GM12878 (cell line): ENCODE data around the gene SSR2. TPM values are rescaled to one million over a fixed set of nuclear protein-coding genes. Genes with fewer than 3 reads are reported as not detected.

Experiments used
- HDGF ChIP-seq: fragments of 450-650 bp; IDR thresholded peaks from 2 replicates; pipeline ENCODE4 v1.6.1; 2016; ENCODE audit warnings: antibody characterized with exemption
- IKZF1 ChIP-seq: fragments of 450-650 bp; conservative IDR thresholded peaks from 2 replicates; pipeline ENCODE4 v1.6.1; 2017; ENCODE audit warnings: antibody characterized with exemption, mild to moderate bottlenecking
- IRF4 ChIP-seq: IDR thresholded peaks from 2 replicates; pipeline ENCODE4 v1.6.1; 2011; ENCODE audit warnings: low read depth, low read length
- MTA2 ChIP-seq: fragments of 450-650 bp; IDR thresholded peaks from 2 replicates; pipeline ENCODE4 v1.6.1; 2016; ENCODE audit warnings: low read depth, mild to moderate bottlenecking, moderate library complexity
- POLR2AphosphoS2 ChIP-seq: IDR thresholded peaks from 2 replicates; pipeline ENCODE4 v1.6.1; 2011; ENCODE audit warnings: low read depth, mild to moderate bottlenecking, low read length, improper control_type of control experiment, moderate library complexity
- POLR2AphosphoS5 ChIP-seq: IDR thresholded peaks from 2 replicates; pipeline ENCODE4 v1.6.1; 2011; ENCODE audit warnings: mild to moderate bottlenecking, low read length, inconsistent platforms
- RELA ChIP-seq: fragments of 450-650 bp; IDR thresholded peaks from 2 replicates; pipeline ENCODE4 v1.8.0; 2014; ENCODE audit warnings: borderline replicate concordance; ENCODE audit not compliant: partially characterized antibody
- RUNX3 ChIP-seq: IDR thresholded peaks from 2 replicates; pipeline ENCODE4 v1.6.1; 2012; ENCODE audit warnings: low read length, inconsistent platforms
- SIN3A ChIP-seq: IDR thresholded peaks from 2 replicates; pipeline ENCODE4 v1.6.1; 2012; ENCODE audit warnings: low read depth, low read length, improper control_type of control experiment
- SMARCA5 ChIP-seq: fragments of 450-650 bp; IDR thresholded peaks from 2 replicates; pipeline ENCODE4 v1.6.1; 2017; ENCODE audit warnings: mild to moderate bottlenecking
- SMC3 ChIP-seq: IDR thresholded peaks from 2 replicates; pipeline ENCODE4 v1.6.1; 2011; ENCODE audit warnings: low read length, improper control_type of control experiment, borderline replicate concordance
- SREBF2 ChIP-seq: IDR thresholded peaks from 2 replicates; pipeline ENCODE4 v1.6.1; 2012; ENCODE audit warnings: mild to moderate bottlenecking, low read length
- TAF1 ChIP-seq: IDR thresholded peaks from 2 replicates; pipeline ENCODE4 v1.6.1; 2011; ENCODE audit warnings: mild to moderate bottlenecking, low read depth, low read length, borderline replicate concordance
- TARDBP ChIP-seq: IDR thresholded peaks from 2 replicates; pipeline ENCODE4 v1.6.1; 2016; ENCODE audit warnings: borderline replicate concordance
- YY1 ChIP-seq: IDR thresholded peaks from 2 replicates; pipeline ENCODE4 v1.6.1; 2011; ENCODE audit warnings: low read depth, mild to moderate bottlenecking, low read length
- ZBTB11 ChIP-seq: fragments of 450-650 bp; formaldehyde crosslinking; IDR thresholded peaks from 2 replicates; pipeline ENCODE4 v1.5.0; 2022; ENCODE audit warnings: mild to moderate bottlenecking, missing genetic modification characterization
- ZBTB40 ChIP-seq: fragments of 450-650 bp; IDR thresholded peaks from 2 replicates; pipeline ENCODE4 v1.6.1; 2016; ENCODE audit warnings: mild to moderate bottlenecking, moderate library complexity, borderline replicate concordance
- ZNF592 ChIP-seq: fragments of 450-650 bp; IDR thresholded peaks from 2 replicates; pipeline ENCODE4 v1.6.1; 2017; ENCODE audit warnings: mild to moderate bottlenecking, moderate library complexity
- polyA plus RNA-seq, 11 experiments: library from polyadenylated mRNA; depleted of rRNA in 4 of 11; unstranded in 6 of 11; stranded (reverse) in 5 of 11; fragments of >200 nt; fragmentation: Nextera tagmentation in 4 of 11; fragmentation: Illumina TruSeq in 1 of 11; extraction: Ambion mirVana in 4 of 11; extraction: Trizol in 1 of 11; gene quantifications; 1 replicate in 1 of 11; 2 replicates in 10 of 11; pipeline versions ENCODE4 v1.2.1 to v1.2.3, GENCODE V29; 2011 to 2016; ENCODE audit warnings: inconsistent platforms in 2 of 11, missing spikeins in 2 of 11, low read depth in 1 of 11
- total RNA-seq, 4 experiments: library from RNA; depleted of rRNA in 3 of 4; stranded (reverse); fragments of >200 nt in 3 of 4; fragmentation: Illumina TruSeq in 1 of 4; extraction: Trizol in 1 of 4; gene quantifications; 2 replicates each; pipeline versions ENCODE4 v1.2.1 to v1.2.3, GENCODE V29; 2013 to 2021

The SSR2 gene
- total and polyA plus RNA-seq, 10 of the 15 experiments (the other 5 are each of a cell fraction or from before 2014, with no cell fraction given): 207 to 553 (median 315) TPM

- TF ChIP-seq MTA2 (0 out of 2 replicates have a peak, but pooled peaks have one; percentile 9), SREBF2 (no peak), IRF4 (peak; percentile 57; the same call in 1 of the 2 replicates), SMC3 (peak; percentile 99), RUNX3 (no peak), SIN3A (no peak), POLR2AphosphoS5 (no peak), POLR2AphosphoS2 (no peak), RELA (peak; percentile 22), HDGF (peak; percentile 71), YY1 (peak; percentile 85), SMARCA5 (peak; percentile 87; the same call in 1 of the 2 replicates), IKZF1 (0 out of 2 replicates have a peak, but pooled peaks have one; percentile 25), ZBTB11 (CRISPR knock-in tag) (no peak), TARDBP (no peak), TAF1 (no peak), ZBTB40 (no peak), ZNF592 (no peak)
Observed at GRCh38 chr1:155989242-155990004, 31.3 kb downstream of the SSR2 start (continued).
